Measurements from ENCODE around the gene WDR5.

WDR5 gene

DNA sequence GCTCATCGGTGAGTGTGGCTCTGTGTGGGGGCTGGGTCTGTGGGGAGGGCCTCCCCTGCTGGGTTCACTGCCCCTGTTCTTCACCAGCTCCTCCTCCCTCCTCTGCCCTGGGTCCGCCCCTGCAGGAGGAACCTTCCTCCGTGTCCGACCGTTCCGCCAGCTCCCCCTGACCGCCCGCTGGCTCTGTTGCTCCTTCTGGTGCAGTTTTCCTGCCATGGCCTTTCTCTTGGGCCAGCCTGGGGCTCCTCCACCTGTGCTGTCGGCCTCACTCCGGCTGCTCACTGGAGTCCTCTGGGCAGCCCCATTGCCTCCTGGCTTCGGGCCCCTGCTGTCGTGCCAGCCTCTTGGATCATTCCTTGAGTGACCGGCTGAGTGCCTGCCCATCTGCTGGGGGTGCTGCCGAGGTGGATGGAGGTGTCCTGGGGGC, 16.2 kb downstream of the WDR5 start:
- in situ Hi-C loops (cut with MboI; ENCODE audit: low sequenced_read_pairs, unreplicated experiment) = no loop called here
- no peak for TF ChIP-seq CTCF (IDR thresholded peaks at IDR 0.05; ENCODE audit: borderline replicate concordance, control extremely low read depth, extremely low read depth, insufficient read depth, missing control alignments)
- DNase-seq (ENCODE audit: low spot score) = no peak

- in situ Hi-C loops (cut with MboI; ENCODE audit: low sequenced_read_pairs, unreplicated experiment) = no loop called here
- TF ChIP-seq CTCF (IDR thresholded peaks at IDR 0.05; ENCODE audit: borderline replicate concordance, control extremely low read depth, extremely low read depth, insufficient read depth, missing control alignments) = no peak
- DNase-seq (ENCODE audit: low spot score) = no peak
Measured at GRCh38 chr9:134152488-134152887, 16.6 kb downstream of the WDR5 start.

DNA sequence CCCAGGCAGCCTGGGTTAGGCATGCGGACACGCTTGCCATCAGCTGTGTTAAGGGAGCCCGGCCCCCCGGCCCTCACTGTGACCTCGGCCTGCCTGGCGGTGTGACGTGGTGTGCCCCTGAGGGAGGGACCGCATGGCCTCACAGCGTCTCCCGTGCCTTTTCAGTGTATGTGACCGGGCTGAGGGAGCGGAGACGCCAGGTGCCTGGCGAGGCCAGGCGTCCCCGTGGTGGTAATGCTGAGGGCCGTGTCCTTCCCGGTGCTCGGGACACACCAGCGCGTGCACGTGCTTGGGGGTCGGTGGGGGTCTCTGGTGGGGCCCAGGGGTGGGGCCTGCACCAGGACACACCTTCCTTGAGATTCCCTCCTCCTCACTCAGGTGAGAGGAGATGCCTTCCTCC, 17.6 kb downstream of the WDR5 start:
- TF ChIP-seq CTCF (IDR thresholded peaks at IDR 0.05; ENCODE audit: borderline replicate concordance, control extremely low read depth, extremely low read depth, insufficient read depth, missing control alignments) = no peak
- DNase-seq (ENCODE audit: low spot score) = no peak
- in situ Hi-C loops (cut with MboI; ENCODE audit: low sequenced_read_pairs, unreplicated experiment) = no loop called here

GRCh38 chr9:134154262-134154701, 18.4 kb downstream of the WDR5 start:
- TF ChIP-seq CTCF (IDR thresholded peaks at IDR 0.05; ENCODE audit: borderline replicate concordance, control extremely low read depth, extremely low read depth, insufficient read depth, missing control alignments) = no peak
- DNase-seq (ENCODE audit: low spot score) = no peak
- in situ Hi-C loops (cut with MboI; ENCODE audit: low sequenced_read_pairs, unreplicated experiment) = no loop called here

GRCh38 chr9:134155812-134156377, 20.0 kb downstream of the WDR5 start:
- DNase-seq (ENCODE audit: low spot score) = no peak
- in situ Hi-C loops (cut with MboI; ENCODE audit: low sequenced_read_pairs, unreplicated experiment) = no loop called here
- TF ChIP-seq CTCF (IDR thresholded peaks at IDR 0.05; ENCODE audit: borderline replicate concordance, control extremely low read depth, extremely low read depth, insufficient read depth, missing control alignments) = no peak

GRCh38 chr9:134156564-134157377, 20.9 kb downstream of the WDR5 start:
- in situ Hi-C loops (cut with MboI; ENCODE audit: low sequenced_read_pairs, unreplicated experiment) = no loop called here
- no peak for DNase-seq (ENCODE audit: low spot score)
- TF ChIP-seq CTCF (IDR thresholded peaks at IDR 0.05; ENCODE audit: borderline replicate concordance, control extremely low read depth, extremely low read depth, insufficient read depth, missing control alignments) = no peak
